Measurements from ENCODE around the gene APCDD1.

The APCDD1 gene

DNA sequence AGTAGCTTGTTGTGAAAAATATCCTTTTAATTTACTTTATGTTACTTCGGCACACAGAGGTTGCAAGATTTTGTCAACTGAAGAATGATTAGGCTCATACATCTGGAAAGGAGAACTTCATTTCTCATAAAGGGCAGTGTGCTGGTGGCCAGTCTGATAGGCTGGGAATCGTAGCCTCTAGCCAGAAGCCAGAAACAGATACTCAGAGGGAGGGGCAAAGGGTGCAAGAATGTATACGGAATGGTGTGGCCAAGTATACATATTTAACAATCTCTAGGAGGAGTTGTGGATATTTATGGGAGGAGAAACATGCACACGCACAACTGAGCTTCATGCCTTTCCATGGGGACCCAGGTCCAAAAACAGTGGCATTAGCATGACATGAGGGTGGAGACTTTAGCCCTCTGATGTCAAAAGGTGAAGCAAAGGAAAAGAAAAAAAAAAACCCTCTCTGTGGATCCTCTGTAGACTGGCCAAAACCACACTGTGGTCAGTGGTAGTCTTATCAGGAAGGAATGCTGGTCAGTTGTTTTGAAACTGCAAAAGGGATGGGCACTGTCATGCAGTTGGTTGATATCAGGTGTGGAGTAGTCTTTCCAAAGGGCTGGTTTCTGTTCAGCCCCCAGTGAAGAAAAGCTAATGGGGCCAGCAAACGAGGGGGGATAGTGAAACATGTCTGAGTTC, 34.9 kb upstream of the APCDD1 start:
- no peak for DNase-seq (ENCODE audit: low read depth)
- no peak overlapping the region for H3K4me3 ChIP-seq (ENCODE audit: control insufficient read depth, low read depth, low read length)
- TF ChIP-seq, protein P1, sequence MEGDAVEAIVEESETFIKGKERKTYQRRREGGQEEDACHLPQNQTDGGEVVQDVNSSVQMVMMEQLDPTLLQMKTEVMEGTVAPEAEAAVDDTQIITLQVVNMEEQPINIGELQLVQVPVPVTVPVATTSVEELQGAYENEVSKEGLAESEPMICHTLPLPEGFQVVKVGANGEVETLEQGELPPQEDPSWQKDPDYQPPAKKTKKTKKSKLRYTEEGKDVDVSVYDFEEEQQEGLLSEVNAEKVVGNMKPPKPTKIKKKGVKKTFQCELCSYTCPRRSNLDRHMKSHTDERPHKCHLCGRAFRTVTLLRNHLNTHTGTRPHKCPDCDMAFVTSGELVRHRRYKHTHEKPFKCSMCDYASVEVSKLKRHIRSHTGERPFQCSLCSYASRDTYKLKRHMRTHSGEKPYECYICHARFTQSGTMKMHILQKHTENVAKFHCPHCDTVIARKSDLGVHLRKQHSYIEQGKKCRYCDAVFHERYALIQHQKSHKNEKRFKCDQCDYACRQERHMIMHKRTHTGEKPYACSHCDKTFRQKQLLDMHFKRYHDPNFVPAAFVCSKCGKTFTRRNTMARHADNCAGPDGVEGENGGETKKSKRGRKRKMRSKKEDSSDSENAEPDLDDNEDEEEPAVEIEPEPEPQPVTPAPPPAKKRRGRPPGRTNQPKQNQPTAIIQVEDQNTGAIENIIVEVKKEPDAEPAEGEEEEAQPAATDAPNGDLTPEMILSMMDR (IDR thresholded peaks at IDR 0.05; ENCODE audit: control insufficient read depth, insufficient read depth, low read depth, low read length, missing control alignments): no peak

DNA sequence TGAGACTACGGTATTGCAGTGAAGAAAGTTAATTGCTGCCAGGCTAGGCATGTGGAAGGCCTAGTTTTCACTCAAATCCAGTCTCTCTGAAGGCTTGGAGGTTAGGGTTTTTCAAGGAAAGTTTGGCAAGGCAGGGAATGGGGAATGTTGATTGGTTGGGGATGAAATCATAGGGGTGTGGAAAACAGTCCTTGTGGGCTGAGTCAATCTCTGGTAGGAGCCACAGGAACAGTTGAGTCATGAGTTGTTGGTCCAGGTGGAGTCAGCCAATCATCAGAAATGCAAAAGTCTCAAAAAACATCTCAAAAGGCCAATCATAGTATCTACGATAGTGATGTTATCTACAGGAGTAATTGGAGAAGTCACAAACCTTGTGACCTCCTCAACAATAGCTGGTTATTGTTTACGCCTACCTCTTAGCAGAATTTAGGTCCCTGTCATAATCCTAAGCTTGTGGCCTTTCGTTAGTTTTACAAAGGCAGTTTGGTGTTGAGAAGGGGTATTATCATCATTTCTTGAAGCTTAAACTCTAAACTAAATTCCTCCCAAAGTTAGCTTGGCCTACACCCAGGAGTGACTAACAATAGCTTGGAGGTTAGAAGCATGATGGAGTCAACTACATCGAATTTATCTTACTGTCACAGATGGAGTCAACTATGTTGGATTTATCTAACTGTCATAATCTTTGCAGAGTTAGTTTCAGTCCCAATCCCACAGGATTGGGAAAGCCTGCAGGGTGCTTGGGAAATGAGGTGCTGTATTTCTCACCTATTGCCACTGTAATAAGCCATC, 33.7 kb upstream of the APCDD1 start:
- H3K4me3 ChIP-seq (ENCODE audit: control insufficient read depth, low read depth, low read length): no peak overlapping the region
- TF ChIP-seq, protein P1 (IDR thresholded peaks at IDR 0.05; ENCODE audit: control insufficient read depth, insufficient read depth, low read depth, low read length, missing control alignments): no peak

DNA sequence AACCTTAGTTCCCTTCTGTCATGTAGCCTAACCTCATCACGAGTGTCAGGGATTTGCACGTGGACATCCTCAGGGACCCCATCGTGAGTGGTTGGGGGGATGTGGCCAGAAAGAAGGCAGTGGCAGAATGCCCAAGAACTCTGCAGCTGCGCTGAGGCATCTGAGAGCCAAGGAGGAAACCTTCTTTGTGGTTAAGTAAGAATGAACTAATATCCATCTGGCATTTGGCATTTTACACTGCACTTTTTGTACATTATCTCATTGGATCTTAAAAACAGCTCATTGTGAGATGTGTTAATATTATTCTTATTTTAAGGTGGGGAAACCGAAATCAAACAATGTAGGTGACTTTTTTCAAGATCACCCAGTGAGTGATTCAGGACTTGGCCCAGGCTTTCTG, 32.6 kb upstream of the APCDD1 start:
- TF ChIP-seq, protein P1 (IDR thresholded peaks at IDR 0.05; ENCODE audit: control insufficient read depth, insufficient read depth, low read depth, low read length, missing control alignments): no peak
- DNase-seq (ENCODE audit: low read depth): no peak
- no peak overlapping the region for H3K4me3 ChIP-seq (ENCODE audit: control insufficient read depth, low read depth, low read length)

More for the DNA sequence above, 33.7 kb upstream of the APCDD1 start:
- DNase-seq (ENCODE audit: low read depth): peak; percentile 21

DNA sequence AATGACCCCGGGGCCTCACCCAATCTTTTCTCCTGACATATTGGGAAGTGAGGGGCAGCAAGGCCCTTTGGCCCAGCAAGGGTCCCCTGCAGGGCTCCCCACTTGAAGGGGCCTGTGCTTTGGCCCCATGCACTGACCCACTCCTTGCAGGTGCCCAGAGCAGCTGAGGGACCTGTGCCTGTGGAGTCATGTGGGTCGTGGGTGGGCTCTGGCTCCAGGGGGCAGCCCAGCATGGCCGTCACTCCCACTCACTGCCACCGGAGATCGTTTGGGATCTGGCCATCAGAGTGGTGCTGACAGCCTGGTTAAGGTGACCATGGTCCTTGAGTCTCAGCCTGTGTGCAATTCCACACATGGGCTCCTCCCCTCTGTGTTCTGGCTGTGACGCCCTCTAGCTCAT, 31.7 kb upstream of the APCDD1 start:
- no peak for DNase-seq (ENCODE audit: low read depth)
- no peak overlapping the region for H3K4me3 ChIP-seq (ENCODE audit: control insufficient read depth, low read depth, low read length)
- TF ChIP-seq, protein P1 (IDR thresholded peaks at IDR 0.05; ENCODE audit: control insufficient read depth, insufficient read depth, low read depth, low read length, missing control alignments): no peak

DNA sequence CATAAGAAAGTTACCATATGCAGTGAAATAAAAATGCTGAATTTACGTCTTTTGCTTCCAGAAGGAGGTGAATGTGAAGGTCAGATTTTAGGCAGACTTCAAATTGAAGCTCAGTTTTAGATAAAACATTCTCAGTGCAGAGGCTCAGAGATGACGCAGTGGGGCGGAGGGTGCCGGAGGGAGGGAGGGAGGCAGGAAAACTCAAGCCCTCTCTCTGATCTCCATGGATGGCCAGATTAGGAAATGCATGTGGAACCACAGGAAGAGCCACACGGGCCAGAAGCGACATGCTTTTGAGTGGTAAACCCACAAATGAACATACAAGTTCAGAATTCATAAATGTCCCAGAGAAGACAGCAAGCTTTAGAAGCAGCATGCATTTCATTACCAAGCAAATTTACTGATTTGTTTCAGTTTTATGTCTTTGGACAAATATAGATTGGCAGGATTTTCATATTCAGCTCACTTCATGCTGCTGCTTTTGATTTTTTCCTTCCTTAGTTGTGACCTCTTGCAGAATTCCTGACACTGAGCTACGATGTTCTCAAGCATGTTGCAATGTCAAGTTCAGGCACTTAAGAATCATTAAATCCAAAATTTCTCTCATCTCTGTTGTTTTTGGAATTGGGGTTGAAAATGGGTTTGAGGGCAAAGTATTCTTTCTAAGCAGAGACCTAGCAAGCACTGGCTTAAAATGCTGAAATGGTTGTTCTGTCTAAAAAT, 29.7 kb upstream of the APCDD1 start:
- H3K4me3 ChIP-seq (ENCODE audit: control insufficient read depth, low read depth, low read length): no peak overlapping the region
- TF ChIP-seq, protein P1 (IDR thresholded peaks at IDR 0.05; ENCODE audit: control insufficient read depth, insufficient read depth, low read depth, low read length, missing control alignments): no peak
- no peak for DNase-seq (ENCODE audit: low read depth)

DNA sequence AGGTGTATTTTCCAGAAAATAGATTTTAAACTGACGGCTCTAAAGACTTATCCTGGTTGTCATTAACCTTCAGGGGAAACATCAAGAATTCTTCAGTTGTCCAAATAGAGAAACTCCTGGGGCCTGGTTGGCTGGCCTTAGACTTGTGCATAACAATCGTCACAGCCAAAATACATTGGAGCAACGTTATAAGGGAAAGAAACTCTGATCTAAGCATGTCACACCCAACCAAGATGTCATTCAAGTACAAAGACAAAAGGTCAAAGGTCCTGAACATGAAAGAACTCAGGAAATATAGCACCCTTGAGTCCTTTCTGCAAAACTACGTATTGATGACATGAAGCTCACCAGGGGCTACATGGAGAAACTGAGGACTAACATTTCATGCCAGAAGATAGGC, 23.8 kb upstream of the APCDD1 start:
- TF ChIP-seq, protein P1 (IDR thresholded peaks at IDR 0.05; ENCODE audit: control insufficient read depth, insufficient read depth, low read depth, low read length, missing control alignments): no peak
- DNase-seq (ENCODE audit: low read depth): no peak
- H3K4me3 ChIP-seq (ENCODE audit: control insufficient read depth, low read depth, low read length): no peak overlapping the region
